Kidney (tissue), 14 donors: ENCODE data around the gene BICC1. TPM values are rescaled to one million over a fixed set of nuclear protein-coding genes. Genes with fewer than 3 reads are reported as not detected.

Source experiments
- DNase-seq, 5 donors: peaks; one replicate each; pipeline ENCODE4 v3.0.0-alpha.2; 2013 to 2020
- FAIRE-seq: peaks from 2 replicates; lab custom pipeline; 2012; peaks lifted over from hg19 to GRCh38; lab: Jason Lieb, UNC
- H3K27ac ChIP-seq, 2 donors: one replicate each; pipeline ENCODE4 v1.7.0; 2013; ENCODE audit warnings: low read depth in 2 of 2, low read length in 2 of 2, inconsistent platforms in 1 of 2
- H3K27me3 ChIP-seq: one replicate; pipeline ENCODE4 v1.7.1; 2013; ENCODE audit warnings: low read length, inconsistent platforms; ENCODE audit not compliant: control insufficient read depth, insufficient read depth
- H3K36me3 ChIP-seq, 3 donors: one replicate each; pipeline versions ENCODE4 v1.7.0 to v1.7.1; 2013; ENCODE audit warnings: low read length in 3 of 3, control low read depth in 1 of 3, inconsistent platforms in 1 of 3; ENCODE audit not compliant: insufficient read depth in 3 of 3, control insufficient read depth in 2 of 3
- H3K4me1 ChIP-seq, 3 donors: one replicate each; pipeline versions ENCODE4 v1.7.0 to v1.7.1; 2013; ENCODE audit warnings: low read length in 3 of 3, inconsistent platforms in 1 of 3, low read depth in 1 of 3; ENCODE audit not compliant: control insufficient read depth in 2 of 3, insufficient read depth in 2 of 3
- H3K4me3 ChIP-seq, 3 donors: one replicate each; pipeline versions ENCODE4 v1.7.0 to v1.8.1; 2013; ENCODE audit warnings: low read length in 3 of 3, control low read depth in 1 of 3, inconsistent platforms in 1 of 3
- H3K9ac ChIP-seq, 3 donors: one replicate each; pipeline versions ENCODE4 v1.7.0 to v1.7.1; 2013; ENCODE audit warnings: low read length in 3 of 3, control low read depth in 1 of 3, inconsistent platforms in 1 of 3
- H3K9me3 ChIP-seq, 3 donors: one replicate each; pipeline versions ENCODE4 v1.7.0 to v1.7.1; 2013; ENCODE audit warnings: low read length in 3 of 3, control low read depth in 1 of 3, inconsistent platforms in 1 of 3; ENCODE audit not compliant: control insufficient read depth in 2 of 3, insufficient read depth in 1 of 3
- CTCF ChIP-seq: IDR thresholded peaks from 3 replicates; pipeline ENCODE4 v1.5.1; 2012; ENCODE audit warnings: mild to moderate bottlenecking, moderate library complexity, borderline replicate concordance; ENCODE audit not compliant: insufficient read depth; ENCODE audit errors: extremely low read depth
- intact Hi-C: fragments of 100-400 bp; cut with DNase I; formaldehyde crosslinking; loops from one replicate; pipeline ENCODE4 v1.11.1; 2022
- polyA plus RNA-seq: library from polyadenylated mRNA; stranded (reverse); fragments of 350-450 nt; fragmentation: Illumina TruSeq; extraction: RNeasy Lipid Tissue Mini Kit (QIAGEN cat#74804); gene quantifications from one replicate; pipeline ENCODE4 v1.2.3, GENCODE V29; 2014; ENCODE audit warnings: low read depth, low replicate concordance; ENCODE audit not compliant: insufficient read depth
- total RNA-seq: library from RNA; stranded (reverse); fragmentation: NEBNext Ultra II Directional; extraction: Animal tissue kit (Norgen Biotek cat#: 25700); gene quantifications from one replicate; pipeline ENCODE4 v1.2.1, GENCODE V29; 2021
- donor health status: control.
- donor health status: control.
- donor health status: control.
- donor health status: control.
- donor health status: control.
- donor health status: DM: yes; HTN: yes; CAD: no.
- donor health status: Normal renal cell carcinoma (clear cell type).

The BICC1 gene
- total and polyA plus RNA-seq, 2 donors from 2014 or later, result 21.0 to 136 TPM

DNA sequence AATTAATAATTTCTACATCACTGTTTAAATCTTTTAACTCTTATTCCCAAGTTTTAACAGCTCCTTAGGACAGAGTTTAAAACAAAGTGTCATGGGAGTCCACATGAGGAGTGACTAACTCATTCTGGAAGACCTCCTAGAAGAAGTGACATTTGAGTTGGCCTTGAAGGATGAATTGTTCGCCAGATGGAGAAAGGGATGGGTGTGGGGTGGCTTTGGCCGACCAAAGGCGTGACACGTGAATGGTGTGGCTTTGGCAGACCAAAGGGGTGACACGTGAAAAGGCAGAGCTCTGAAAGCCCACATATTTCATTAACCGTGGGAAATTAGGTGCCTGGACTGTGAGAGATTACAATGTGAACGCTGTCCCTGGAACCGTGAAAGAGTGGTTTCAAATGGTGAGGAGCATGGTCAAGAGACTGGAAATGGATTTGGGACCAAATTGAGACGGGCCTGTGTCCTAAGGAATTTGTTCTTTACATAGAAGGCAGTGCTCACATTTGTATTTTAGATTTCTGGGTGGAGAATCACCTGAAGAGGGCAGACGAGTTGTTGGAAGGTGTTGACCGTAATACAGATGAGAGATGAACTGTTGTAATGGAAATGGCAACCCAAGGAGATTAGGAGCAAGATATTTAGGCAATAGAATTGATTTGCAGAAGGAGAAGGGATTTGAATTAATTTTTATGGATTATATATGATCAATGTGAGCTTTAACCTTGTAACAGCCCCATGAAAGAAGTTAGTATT is 228.1 kb downstream of the BICC1 start:
- Histone ChIP-seq H3K4me3 (no peak overlapping the region), H3K27me3 (no peaks in the 10 kb centered on the region), H3K9me3 (no peaks in the 10 kb centered on the region), H3K9ac (no peak overlapping the region), H3K27ac (no peak overlapping the region), H3K36me3 (no peaks in the 10 kb centered on the region), H3K4me1 (peaks cover 0 to 4% (median 0%) of the 10 kb centered on the region in 3 donors)
- TF ChIP-seq CTCF, result no peak
- no peak for FAIRE-seq
- intact Hi-C loops, result no loop called here
- DNase-seq, result no peak

- FAIRE-seq, result no peak
- Histone ChIP-seq H3K4me3 (no peak overlapping the region), H3K4me1 (peaks cover 0 to 6% (median 0%) of the 10 kb centered on the region in 3 donors), H3K36me3 (no peaks in the 10 kb centered on the region), H3K27ac (no peak overlapping the region), H3K9ac (no peak overlapping the region), H3K9me3 (no peaks in the 10 kb centered on the region), H3K27me3 (no peaks in the 10 kb centered on the region)
- intact Hi-C loops, result no loop called here
- no peak for TF ChIP-seq CTCF
- DNase-seq, result no peak
These were observed 229.0 kb downstream of the BICC1 start for GRCh38 chr10:58741673-58742072.

- Histone ChIP-seq H3K27me3 (no peaks in the 10 kb centered on the region), H3K4me1 (peaks cover 0 to 8% (median 0%) of the 10 kb centered on the region in 3 donors), H3K36me3 (no peaks in the 10 kb centered on the region), H3K27ac (no peak overlapping the region), H3K9ac (no peak overlapping the region), H3K4me3 (no peak overlapping the region), H3K9me3 (no peaks in the 10 kb centered on the region)
- FAIRE-seq, result no peak
- DNase-seq, result no peak
- intact Hi-C loops, result no loop called here
- TF ChIP-seq CTCF, result no peak
These were observed 229.5 kb downstream of the BICC1 start for GRCh38 chr10:58742141-58742540.
